HG02610 (cell line): ENCODE data around the gene MAP3K8.

Source experiments
- ATAC-seq: cut with Tn5 transposase; IDR thresholded peaks from one replicate; pipeline ENCODE4 v1.9.1; 2021; ENCODE audit warnings: mild to moderate bottlenecking, moderate library complexity; ENCODE audit not compliant: unreplicated experiment

MAP3K8 gene

DNA sequence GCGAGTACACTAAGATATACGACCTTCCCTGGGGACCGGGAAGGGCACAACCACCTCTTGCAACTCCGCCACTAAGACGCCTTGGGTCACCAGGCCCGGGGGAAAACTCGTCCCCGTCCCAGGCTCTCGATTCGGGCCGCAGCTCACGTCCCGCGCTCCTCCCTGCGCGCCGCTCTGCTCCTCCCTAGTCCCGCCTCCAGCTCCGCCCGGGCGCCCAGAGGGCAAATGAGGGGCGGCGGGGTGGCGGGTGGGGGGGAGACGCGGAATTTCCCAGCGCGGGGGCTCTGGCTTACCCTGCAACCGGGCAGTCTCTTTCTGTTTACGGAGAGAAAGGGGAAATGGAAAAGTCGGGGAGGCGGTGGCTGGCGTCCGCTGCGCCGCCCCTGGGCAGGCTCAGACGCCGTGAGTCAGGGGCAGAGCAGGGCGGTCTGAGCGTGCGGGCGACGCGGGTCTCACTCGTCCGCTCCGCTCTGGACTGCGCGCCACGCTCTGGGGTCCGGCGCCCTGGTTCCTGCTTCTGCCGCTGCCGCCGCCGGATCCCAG lies at the start of gene MAP3K8:
Gene MAP3K8, plus strand, starts transcription at position 455 of the 543 bp plus-strand sequence. CDS start 4,755 bp downstream, outside the sequence.
- peak; percentile 63 for ATAC-seq

GRCh38 chr10:30384701-30385201 lies 49.2 kb upstream of the MAP3K8 start:
- no peak for ATAC-seq

DNA sequence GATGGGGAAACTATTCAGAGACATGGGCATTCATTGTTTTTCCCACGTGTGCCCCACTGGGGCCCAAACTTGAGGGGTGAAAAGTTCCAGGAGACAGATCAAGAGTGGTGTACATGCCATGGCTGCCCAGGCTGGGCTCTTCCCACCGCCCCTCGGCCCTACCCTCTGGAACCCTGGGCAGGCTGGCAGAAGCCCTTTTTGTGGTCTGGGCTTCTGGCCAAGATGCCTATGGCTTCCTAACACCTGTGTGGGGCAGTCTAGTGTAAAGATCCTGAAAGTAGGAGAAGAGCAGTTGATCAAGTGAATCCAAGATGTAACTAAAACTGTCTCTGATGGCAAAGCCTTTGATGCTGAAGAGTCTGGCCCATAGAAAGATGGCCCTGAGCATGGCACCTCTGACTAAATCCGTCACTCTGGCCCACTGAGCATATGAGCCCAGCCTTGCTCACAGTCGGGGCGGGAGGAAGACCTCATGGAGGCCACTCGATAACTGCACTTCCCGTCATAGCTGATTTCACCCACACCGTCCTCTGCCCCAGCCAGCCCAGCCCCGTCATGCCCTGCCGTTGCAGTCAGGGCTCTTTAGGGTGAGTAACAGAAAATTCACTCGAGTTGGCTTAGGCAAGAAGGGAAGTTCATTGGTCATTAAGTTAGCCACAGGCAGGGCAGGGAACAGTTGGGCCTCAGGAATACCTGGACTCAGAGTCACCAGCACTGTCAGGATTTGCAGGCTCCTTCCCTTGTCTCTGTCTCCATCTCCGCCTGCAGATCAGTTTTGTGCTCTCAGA lies 47.0 kb upstream of the MAP3K8 start:
- ATAC-seq = no peak

DNA sequence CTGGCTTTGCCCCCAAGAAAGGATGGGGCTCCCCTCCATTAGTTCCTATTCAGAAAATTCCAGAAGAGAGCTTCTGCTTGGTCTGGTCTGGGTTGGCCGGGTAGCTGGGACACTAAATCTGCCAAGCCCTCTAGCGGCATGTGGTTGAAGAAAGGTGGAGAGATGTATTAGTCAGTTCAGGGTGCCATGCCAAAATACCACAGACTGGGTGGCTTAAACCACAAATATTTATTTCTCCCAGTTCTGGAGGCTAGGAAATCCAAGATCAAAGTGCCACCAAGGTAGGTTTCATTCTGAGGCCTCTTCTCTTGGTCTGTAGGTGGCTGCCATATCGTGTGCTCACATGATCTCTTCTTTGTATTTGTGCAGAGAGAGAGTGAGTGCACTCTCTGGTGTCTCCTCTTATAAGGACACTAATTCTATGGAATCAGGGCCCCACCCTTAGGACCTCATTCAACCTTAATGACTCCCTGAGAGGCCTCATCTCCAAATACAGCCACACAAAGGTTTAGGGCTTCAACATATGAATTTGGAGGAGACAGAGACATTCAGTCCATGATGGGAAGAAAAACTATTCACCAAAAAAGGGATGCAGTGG lies 46.2 kb upstream of the MAP3K8 start:
- no peak for ATAC-seq

DNA sequence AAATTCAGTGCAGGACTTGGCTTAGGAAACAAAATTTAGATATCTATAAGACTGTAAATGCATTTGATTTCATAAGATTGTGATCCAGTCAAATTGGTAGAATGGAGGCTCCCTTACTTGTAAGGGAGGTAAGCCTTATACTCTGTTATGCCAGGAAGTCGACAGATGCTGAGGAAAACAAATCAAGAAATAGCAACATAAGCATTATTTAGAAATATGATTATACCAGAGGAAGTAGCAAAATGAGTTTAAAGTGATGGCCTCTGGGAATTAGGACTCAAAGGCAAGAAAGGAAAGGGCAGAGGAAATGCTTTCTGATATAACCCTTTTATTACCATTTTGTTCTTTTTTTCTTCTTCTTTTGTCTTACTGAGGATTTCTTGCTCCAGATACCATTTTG lies 44.4 kb upstream of the MAP3K8 start:
- ATAC-seq = no peak

DNA sequence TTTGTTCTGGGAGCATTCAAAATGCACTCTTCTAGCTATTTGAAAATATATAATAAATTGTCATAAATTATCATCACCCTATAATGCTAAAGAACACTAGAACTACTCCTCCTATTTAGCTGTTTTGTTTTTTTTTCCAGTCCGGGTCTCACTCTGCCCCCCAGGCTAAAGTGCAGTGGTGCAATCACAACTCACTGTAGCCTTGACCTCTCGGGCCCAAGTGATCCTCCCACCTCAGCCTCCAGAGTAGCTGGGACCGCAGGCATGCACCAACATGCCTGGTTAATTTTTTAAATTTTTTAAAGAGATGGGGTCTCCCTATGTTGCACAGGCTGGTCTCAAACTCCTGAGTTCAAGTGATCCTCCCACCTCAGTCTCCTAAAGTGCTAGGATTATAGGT lies 43.8 kb upstream of the MAP3K8 start:
- no peak for ATAC-seq

- ATAC-seq = no peak
Measured at GRCh38 chr10:30391266-30391665, 42.7 kb upstream of the MAP3K8 start.

- peak; percentile 97 for ATAC-seq
Measured at GRCh38 chr10:30392564-30392990, 41.4 kb upstream of the MAP3K8 start.

GRCh38 chr10:30396293-30396692 lies 37.7 kb upstream of the MAP3K8 start:
- no peak for ATAC-seq

DNA sequence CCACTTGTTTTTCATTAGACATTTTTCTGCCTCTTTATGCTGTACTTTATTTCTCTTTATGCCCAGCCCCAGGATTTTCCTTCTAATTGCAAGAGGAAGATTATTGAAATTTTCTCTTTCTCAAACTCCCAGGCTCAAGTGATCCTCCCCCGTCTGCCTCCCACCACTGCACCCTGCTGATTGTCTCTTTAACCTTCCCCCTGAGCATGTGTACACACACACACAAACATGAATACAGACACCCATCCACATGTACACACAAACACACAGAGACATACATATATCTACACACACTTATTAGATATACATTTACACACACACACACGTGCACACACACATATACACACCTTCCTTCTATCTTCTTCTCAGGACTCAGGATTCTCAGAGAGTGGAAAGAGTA lies 37.3 kb upstream of the MAP3K8 start:
- no peak for ATAC-seq

GRCh38 chr10:30398193-30398592 lies 35.8 kb upstream of the MAP3K8 start:
- ATAC-seq = no peak

DNA sequence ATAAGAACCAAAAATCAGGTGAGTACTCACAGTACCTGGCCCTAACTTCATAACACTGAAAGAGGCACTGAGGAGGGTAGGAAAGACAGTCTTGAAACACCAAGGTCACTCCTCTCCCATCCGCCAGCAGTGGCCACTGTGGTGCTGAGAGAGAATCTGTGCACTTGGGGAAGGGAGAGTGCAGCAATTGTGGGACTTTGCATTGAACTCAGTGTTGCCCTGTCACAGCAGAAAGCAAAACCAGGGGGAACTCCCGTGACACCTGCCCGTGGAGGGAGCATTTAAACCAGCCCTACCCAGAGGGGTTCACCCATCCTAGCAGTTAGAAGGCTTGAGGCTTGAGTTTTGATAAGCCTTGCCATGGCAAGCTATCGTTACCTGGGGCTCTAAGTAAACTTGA lies 35.2 kb upstream of the MAP3K8 start:
- ATAC-seq = no peak

GRCh38 chr10:30403494-30403893 lies 30.5 kb upstream of the MAP3K8 start:
- ATAC-seq = no peak

GRCh38 chr10:30404540-30404939 lies 29.4 kb upstream of the MAP3K8 start:
- no peak for ATAC-seq

DNA sequence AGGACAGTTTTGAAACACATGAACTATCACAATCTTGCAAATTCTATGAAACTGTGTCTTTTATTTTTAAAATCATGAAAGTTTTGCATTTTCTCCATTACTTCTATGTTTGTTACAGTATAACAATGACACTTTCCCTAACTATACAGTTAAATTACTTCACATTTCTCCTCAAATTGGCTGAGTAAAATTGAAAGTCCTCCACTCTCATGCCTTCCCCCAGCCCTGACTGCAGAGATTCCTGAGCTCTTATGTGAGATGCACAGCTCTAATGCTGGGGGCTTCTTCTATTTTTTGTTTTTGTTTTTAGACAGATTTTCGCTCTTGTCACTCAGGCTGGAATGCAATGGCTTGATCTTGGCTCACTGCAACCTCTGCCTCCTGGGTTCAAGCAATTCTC lies 22.7 kb upstream of the MAP3K8 start:
- no peak for ATAC-seq

DNA sequence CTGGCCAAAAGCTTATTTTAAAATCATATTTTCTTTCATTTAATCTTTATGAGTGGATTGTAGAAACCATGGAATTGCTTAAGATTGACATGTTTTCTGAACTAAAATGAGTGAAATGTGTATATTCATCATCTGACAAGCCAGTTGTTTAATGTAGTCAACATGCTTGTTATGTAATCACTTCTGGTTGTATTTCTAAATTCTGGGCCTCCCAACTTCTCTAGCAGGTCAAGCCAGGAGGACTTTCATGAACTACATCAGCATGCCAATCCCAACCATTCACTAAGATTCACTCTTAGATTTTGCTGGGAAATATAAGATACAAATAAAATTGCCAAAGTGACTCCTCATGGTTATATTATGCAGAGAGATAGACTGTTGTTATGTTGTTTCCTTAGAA lies 21.1 kb upstream of the MAP3K8 start:
- ATAC-seq = no peak

GRCh38 chr10:30413996-30414576 lies 19.9 kb upstream of the MAP3K8 start:
- no peak for ATAC-seq

DNA sequence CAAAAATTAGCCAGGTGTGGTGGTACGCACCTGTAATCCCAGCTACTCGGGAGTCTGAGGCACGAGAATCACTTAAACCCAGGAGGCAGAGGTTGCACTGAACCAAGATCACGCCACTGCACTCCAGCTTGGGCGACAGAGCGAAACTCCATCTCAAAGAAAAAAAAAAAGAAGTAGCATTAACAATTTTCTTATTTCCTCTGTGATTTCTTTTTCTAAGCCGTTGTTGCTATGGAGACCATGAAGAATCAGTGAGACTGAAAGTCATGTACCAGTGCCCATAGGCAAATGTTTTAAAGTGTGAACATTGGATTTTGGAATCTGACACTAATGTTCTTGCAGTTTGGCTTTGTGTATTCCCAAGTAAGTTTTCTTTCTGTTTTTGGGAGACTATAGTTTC lies 18.4 kb upstream of the MAP3K8 start:
- ATAC-seq = no peak

DNA sequence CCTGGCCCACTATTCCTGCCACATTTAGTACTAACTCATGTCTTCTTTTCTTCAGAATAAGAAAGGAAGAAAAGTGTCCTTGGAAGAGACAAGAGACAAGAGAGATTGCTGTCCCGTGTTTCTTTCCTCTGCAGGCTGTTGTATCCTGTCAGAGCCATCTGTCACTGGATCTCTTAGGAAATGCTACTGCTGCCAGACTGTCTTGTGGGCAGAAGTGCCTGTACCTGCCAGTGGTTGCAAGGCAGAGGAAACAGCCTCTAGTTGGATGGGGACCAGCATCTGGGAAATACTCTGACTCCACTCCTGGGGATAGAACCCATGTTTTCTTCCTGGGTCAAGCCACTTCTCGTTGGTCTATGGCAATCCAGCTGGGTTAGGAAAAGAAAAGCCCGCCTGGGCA lies 16.7 kb upstream of the MAP3K8 start:
- no peak for ATAC-seq

DNA sequence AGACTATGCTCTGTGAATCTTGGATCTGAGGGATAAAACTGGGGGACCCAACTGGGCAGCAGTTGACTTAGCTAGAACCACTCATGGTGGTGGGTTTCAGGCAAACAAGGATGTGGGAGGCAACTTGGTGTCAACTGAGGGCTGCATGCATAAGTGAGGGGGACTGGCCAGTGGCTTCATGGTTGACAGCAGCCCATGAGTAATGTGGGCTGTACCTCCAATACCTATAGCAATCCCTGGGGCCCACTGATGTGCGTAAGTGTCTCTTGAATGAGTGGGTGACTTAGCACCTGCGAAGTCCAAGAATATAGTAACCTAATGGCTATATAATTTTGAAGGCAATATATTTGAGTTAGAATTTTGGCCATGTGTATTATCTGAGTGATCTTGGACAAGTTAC lies 13.7 kb upstream of the MAP3K8 start:
- peak; percentile 83 for ATAC-seq

- ATAC-seq = no peak
Measured at GRCh38 chr10:30420766-30421165, 13.2 kb upstream of the MAP3K8 start.
